ENCODE results near the gene CHID1. TPM values are rescaled to one million over a fixed set of nuclear protein-coding genes. Genes with fewer than 3 reads are reported as not detected.

CHID1 gene
- total RNA-seq, 2 experiments from 2014 or later, result 61.5 to 61.6 TPM

DNA sequence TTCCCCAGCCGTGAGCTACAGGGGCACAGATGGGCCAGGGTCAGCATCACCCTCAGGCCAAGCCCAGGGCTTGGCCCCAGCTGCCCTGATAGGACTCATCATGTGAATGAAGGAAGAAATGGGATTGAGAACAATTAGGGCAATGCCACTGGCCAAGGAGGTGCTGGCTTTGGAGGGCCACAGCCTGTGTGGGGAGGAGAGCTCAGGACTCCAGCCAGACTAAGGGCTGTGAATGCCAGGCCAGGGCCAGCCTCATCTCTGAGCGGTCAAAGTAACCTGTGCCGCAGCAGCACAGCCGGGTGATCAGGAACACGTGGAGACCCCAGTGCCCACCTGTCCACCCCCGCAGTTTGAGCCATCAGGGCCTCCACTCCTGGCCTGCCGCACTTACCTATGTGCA lies 10.1 kb downstream of the CHID1 start:
- intact Hi-C loops (cut with micrococcal nuclease), result no loop called here
- Mint-ChIP-seq H3K27me3 (no peaks in the 10 kb centered on the region), H3K4me1 (ENCODE audit: low read depth) (no peaks in the 10 kb centered on the region), H3K27ac (no peak overlapping the region), H3K4me3 (no peak overlapping the region), H3K36me3 (peaks cover 31% of the 10 kb centered on the region), H3K9me3 (no peaks in the 10 kb centered on the region)
- no peak for DNase-seq
- ChIA-PET CTCF (no interaction called here), POLR2A (no interaction called here)

DNA sequence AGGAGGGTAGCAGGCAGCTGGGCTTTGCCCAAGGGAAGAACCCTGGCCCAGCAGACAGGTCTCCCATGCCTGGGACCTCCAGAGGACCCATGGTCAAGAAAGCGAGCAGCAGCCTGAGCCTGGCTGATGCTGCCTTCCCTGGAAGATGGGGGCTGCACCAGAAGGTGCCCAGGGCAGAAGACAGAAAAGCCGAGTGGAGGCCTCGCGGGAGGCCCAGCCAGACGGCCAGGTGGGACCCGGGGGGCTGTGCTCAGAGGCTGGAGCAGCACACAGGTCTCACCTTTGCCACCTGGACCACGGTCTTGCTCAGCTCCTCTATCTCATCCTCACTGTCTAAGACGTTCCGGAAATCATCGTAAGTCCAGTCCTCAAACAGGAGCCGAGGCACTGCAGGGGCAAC lies 10.9 kb downstream of the CHID1 start:
- POLR2A ChIA-PET, result no interaction called here

DNA sequence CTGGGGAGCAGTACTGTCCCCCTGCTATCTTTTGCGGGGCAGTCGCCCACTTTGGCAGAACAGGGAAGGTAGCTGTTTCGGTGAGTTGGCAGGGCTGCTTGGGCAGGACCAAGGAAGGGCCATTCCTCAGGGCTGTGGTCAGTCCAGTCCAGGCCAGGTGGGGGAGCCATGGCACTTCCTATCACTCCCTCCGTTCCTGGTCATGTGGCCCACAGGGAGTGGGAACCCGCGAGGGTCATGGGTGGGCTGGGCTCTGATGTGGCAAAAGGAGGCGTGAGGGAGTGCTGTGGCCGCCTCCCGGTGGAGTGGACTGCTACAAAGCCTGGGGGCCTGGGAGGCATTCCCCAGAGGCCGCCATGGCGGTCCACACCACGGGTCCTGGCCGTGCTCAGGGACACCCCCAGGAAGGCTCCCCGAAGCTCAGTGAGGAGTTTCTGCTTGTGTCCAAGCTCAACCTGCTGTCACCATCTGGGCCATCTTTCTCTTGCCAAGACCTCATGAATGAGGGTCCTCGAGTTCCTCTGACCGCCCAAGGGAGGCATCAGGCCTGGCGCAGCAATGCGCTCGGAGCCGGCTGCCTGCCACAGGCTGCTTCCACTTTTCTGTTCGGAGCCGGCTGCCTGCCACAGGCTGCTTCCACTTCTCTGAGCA lies 11.9 kb downstream of the CHID1 start:
- Mint-ChIP-seq H3K27me3 (no peaks in the 10 kb centered on the region), H3K4me1 (ENCODE audit: low read depth) (no peaks in the 10 kb centered on the region), H3K36me3 (peaks cover 23% of the 10 kb centered on the region), H3K9me3 (no peaks in the 10 kb centered on the region), H3K27ac (no peak overlapping the region), H3K4me3 (no peak overlapping the region)
- ChIA-PET CTCF (no interaction called here), POLR2A (interaction anchor here (0.5 kb wide), 1 partner anchor 55 kb away, joined by 3 read pairs; no protein-coding TSS in a partner anchor)
- intact Hi-C loops (cut with micrococcal nuclease), result no loop called here
- no peak for DNase-seq

More for the DNA sequence above, 10.9 kb downstream of the CHID1 start:
- Mint-ChIP-seq H3K36me3 (peaks cover 31% of the 10 kb centered on the region), H3K27me3 (no peaks in the 10 kb centered on the region), H3K9me3 (no peaks in the 10 kb centered on the region), H3K4me3 (no peak overlapping the region), H3K27ac (no peak overlapping the region), H3K4me1 (ENCODE audit: low read depth) (no peaks in the 10 kb centered on the region)
- DNase-seq, result no peak
- intact Hi-C loops (cut with micrococcal nuclease), result no loop called here
- CTCF ChIA-PET, result no interaction called here

DNA sequence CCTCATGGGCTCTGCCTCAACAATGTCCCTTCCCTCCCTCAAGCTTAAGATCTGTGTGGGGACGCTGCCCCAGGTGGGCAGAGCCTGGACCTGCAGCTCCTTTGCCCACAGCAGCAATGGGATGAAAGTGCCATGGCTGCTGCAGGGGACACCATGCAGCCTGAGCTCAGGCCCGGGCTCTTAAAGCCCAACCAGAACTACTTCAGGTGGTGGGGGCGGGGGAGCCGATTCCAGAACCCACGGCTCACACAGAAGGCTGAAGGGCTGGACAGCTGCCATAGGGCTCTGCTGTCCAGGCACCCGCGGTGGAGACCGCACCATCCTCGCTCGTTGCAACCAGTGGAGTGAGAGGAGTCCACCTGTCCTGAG lies 12.5 kb downstream of the CHID1 start:
- H3K9me3 Mint-ChIP-seq, result no peaks in the 10 kb centered on the region
- DNase-seq, result no peak
- intact Hi-C loops (cut with micrococcal nuclease), result no loop called here
- ChIA-PET CTCF (no interaction called here), POLR2A (no interaction called here)
- no peaks in the 10 kb centered on the region for H3K4me1 Mint-ChIP-seq (ENCODE audit: low read depth)
- peaks cover 22% of the 10 kb centered on the region for H3K36me3 Mint-ChIP-seq
- H3K27me3 Mint-ChIP-seq, result no peaks in the 10 kb centered on the region
- no peak overlapping the region for H3K4me3 Mint-ChIP-seq
- no peak overlapping the region for H3K27ac Mint-ChIP-seq

DNA sequence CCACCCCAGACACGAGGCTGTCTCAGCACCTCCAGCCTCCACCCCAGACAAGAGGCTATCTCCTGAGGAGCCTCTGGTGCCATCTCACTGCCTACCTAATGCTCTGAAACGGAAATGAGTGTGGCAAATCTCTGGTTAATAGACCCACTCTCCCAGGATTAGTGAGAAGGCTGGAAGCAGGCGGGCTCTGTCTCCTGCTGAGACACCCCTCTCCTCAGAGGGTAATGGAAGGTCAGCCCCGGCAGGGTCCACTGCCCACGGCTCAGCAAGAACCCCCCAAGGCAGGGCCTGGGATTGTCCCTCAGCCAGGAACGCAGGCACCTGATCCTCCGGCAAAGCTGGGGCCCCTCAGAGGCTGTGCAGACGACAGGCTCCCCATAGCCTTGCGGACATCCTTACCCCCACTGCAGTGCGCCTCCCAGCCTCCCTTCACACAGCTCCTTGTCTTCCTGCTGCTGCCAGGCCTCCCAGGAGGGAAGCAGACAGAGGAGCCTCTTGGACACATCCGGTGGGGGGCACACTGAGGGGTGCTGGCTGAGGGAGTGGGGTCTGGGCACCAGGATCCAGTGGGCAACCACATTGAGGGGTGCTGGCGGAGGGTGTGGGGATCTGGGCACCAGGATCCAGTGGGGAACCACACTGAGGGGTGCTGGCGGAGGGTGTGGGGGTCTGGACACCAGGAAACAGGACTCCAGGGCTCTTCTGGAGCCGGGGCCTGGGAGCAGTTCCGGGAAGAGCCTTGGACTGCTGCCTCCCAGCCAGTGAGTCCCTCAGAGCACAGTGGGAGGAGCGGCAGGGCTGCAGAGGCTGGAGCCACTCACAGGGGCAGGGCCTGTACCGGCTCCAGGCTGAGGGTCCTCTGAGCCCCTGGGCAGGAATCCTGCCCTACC lies 13.1 kb downstream of the CHID1 start:
- CTCF ChIA-PET, result no interaction called here
- H3K27me3 Mint-ChIP-seq, result no peaks in the 10 kb centered on the region
- intact Hi-C loops (cut with micrococcal nuclease), result no loop called here
- H3K9me3 Mint-ChIP-seq, result no peaks in the 10 kb centered on the region
- peaks cover 15% of the 10 kb centered on the region for H3K36me3 Mint-ChIP-seq
- DNase-seq, result no peak
- no peak overlapping the region for H3K27ac Mint-ChIP-seq
- no peak overlapping the region for H3K4me3 Mint-ChIP-seq
- POLR2A ChIA-PET, result no interaction called here
- H3K4me1 Mint-ChIP-seq (ENCODE audit: low read depth), result no peaks in the 10 kb centered on the region

DNA sequence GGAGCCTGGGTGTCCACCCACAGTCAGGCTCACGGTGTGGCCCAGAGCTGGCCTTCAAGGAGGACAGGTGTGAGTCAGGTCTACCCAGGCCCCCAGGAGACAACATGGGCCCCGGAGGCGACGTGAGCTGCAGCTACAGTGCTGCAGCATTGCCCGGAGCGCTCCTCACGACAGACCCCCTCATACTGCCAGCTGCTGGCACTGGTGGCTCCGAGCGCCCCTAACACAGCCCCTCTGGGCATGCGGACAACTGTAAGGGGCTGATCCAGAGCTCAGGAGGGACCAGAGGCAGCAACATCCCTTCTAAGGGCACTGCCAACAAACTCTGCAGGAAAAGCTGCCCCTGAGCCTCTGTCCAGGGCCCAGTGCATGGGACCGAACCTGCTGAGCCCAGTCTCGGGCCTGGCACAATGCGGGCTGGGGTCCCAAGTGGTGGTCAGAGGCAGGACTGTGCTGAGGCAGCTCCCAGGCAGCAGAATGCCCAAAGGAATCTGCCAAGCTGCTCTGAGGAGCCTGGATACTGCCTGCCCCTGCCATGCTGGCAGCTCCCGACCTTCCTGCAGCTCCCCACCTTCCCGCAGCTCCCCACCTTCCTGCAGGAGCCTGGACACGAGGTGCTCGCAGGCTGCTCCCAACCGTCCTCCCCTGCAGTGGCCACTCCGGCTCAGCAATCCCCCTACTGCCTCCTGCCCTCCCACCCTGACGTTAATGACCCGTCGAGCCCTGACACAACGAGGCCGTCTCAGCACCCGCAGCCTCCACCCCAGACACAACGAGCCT lies 15.1 kb downstream of the CHID1 start:
- intact Hi-C loops (cut with micrococcal nuclease), result no loop called here
- POLR2A ChIA-PET, result no interaction called here
- peaks cover 5% of the 10 kb centered on the region for H3K36me3 Mint-ChIP-seq
- CTCF ChIA-PET, result interaction anchor here (1.1 kb wide), 1 partner anchor 156 kb away, joined by 3 read pairs; no protein-coding TSS in a partner anchor
- H3K9me3 Mint-ChIP-seq, result no peaks in the 10 kb centered on the region
- H3K4me3 Mint-ChIP-seq, result no peak overlapping the region
- H3K27ac Mint-ChIP-seq, result no peak overlapping the region
- H3K4me1 Mint-ChIP-seq (ENCODE audit: low read depth), result no peaks in the 10 kb centered on the region
- DNase-seq, result no peak
- no peaks in the 10 kb centered on the region for H3K27me3 Mint-ChIP-seq

DNA sequence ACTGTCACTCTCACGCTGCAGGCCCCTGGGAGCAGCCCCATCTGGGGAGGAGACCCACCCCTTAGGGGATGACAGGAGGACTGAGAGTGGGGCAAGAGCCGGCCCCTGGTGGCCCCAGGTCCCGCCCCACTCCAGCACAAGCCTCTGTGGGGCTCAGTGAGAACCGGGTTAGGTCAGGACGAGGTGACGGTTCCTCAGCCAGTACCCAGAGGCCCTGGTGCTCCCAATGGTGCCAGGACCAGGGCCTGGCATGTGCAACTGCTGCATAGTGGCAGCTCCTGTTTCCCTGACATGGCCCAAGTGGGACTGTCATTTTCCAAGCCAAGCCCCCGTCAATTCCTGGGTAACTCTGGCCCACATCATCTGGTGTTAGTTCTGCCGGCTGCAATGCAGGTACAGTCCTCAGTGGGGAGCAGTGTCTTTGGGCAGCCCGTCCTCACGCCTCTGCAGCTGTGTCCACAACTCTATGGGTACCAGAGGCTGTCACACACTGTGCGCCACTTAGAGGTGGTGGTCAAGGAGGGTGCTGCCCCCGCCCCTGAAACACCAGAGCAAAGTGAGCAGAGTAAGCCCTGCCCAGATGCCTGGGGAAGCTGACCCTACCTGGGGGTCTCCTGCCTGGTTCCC lies 15.9 kb downstream of the CHID1 start:
- Mint-ChIP-seq H3K27ac (no peak overlapping the region), H3K4me1 (ENCODE audit: low read depth) (no peaks in the 10 kb centered on the region), H3K4me3 (no peak overlapping the region), H3K36me3 (peaks cover 3% of the 10 kb centered on the region), H3K27me3 (no peaks in the 10 kb centered on the region), H3K9me3 (no peaks in the 10 kb centered on the region)
- CTCF ChIA-PET, result interaction anchor here (1.1 kb wide), 1 partner anchor 157 kb away, joined by 3 read pairs; no protein-coding TSS in a partner anchor
- intact Hi-C loops (cut with micrococcal nuclease), result no loop called here
- no peak for DNase-seq
- POLR2A ChIA-PET, result no interaction called here

DNA sequence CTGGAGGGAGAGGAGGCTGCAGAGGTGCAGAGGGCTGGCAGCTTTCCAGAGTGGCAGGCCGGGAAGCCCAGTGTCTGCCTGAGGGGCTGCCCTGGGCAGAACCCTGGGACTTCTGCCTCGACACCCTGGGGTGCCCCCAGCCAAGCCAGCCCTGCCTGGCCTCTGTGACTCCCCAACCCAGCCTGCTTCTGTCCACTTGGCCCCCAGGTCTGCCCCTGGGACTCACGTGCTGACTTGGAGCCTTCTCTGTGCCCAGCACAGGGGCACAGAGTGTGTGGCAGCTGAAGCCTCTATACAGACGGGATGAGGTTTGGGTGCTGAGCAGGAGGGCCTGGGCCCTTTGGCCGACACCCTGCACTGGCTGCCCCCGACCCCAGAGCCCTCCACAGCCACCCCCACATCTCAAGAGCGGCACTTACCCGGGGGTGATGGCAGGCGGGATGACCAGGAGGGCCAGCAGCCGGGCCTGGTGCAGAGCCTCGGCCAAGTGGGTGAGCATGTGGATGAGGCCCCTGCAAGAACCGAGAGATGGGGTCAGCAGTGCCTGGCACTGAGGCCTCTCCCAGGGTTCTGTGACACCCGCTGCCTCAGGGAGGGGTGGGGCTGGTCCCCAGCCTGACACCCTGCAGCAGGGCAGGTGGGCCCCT lies 17.5 kb downstream of the CHID1 start:
- ChIA-PET POLR2A (no interaction called here), CTCF (no interaction called here)
- Mint-ChIP-seq H3K36me3 (no peaks in the 10 kb centered on the region), H3K4me1 (ENCODE audit: low read depth) (no peaks in the 10 kb centered on the region), H3K9me3 (no peaks in the 10 kb centered on the region), H3K4me3 (no peak overlapping the region), H3K27ac (no peak overlapping the region), H3K27me3 (no peaks in the 10 kb centered on the region)
- no peak for DNase-seq
- intact Hi-C loops (cut with micrococcal nuclease), result no loop called here

DNA sequence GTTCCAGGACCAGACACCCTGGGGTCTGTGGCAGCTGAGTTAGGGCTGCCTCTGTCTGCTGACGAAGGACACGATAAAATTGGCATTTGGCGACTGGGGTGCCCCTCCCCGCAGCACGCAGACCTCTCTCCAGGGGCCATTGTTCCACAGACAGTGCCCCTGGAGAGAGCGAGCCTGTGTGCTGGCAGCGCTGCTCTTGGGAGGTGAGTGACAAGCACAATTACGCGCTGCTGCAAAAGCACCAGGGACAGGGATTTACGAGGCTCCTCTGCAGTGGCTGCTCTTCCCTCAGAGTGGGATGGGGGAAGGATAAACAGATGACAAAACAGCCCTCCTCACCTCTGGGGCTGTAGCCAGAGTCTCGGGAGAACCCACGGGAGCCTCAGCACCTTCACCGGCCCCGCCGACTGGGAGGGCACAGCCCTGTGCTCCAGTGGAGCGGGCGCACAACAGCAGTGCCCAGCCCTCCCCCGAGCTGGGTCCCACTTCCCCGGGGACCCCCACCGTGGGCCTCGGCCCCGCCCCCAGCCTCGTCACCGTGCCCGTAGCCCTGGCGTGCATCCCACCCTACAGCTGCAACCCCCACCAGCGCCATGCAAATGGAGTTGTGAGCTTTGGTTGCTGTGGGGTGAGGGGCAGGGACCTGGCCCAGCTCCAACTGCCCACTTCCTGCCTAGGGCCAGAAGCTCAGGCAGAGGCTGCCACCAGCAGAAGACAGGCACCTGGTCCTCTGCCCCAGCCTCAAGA lies 19.6 kb downstream of the CHID1 start:
- Mint-ChIP-seq H3K9me3 (no peaks in the 10 kb centered on the region), H3K27me3 (no peaks in the 10 kb centered on the region), H3K36me3 (peaks cover 3% of the 10 kb centered on the region), H3K27ac (no peak overlapping the region), H3K4me3 (no peak overlapping the region), H3K4me1 (ENCODE audit: low read depth) (no peaks in the 10 kb centered on the region)
- intact Hi-C loops (cut with micrococcal nuclease), result no loop called here
- DNase-seq, result no peak
- POLR2A ChIA-PET, result no interaction called here
- CTCF ChIA-PET, result no interaction called here

DNA sequence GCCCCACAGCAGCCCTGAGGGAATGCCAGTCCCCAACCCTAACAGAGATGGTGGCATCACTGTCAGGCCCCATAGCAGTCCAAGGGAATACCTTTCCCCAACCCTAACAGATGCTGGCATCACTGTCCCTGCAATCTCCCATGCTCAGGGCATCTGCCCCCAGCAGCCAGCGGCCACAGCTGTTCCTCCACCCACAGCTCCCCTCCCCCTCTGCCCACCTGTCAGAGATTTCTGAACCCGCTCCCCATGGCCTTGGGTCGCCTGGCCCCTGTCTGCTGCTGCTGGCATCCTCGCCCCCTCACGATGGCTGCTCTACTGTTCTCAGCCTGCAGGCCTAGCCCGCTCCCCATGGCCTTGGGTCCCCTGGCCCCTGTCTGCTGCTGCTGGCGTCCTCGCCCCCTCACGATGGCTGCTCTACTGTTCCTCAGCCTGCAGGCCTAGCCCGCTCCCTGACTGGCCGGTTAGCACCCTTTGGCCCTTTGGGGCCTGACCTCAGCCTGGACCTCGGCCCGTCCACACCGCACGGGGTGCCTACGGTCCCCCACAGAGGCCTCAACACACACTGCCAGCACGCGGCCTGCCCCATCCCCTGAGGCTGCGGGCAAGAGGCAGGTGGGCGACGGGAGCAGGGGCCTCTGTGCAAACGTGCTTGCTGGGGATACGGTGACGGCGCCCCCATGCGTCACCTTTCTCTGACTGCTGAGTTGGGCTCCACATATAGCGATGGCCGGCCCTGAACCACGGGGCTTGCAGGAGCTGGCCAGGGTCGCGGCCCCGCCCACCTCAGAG lies 20.7 kb downstream of the CHID1 start:
- no peak for DNase-seq
- CTCF ChIA-PET, result no interaction called here
- Mint-ChIP-seq H3K36me3 (peaks cover 3% of the 10 kb centered on the region), H3K27ac (no peak overlapping the region), H3K4me3 (no peak overlapping the region), H3K27me3 (no peaks in the 10 kb centered on the region), H3K9me3 (no peaks in the 10 kb centered on the region), H3K4me1 (ENCODE audit: low read depth) (no peaks in the 10 kb centered on the region)
- intact Hi-C loops (cut with micrococcal nuclease), result no loop called here
- POLR2A ChIA-PET, result no interaction called here

DNA sequence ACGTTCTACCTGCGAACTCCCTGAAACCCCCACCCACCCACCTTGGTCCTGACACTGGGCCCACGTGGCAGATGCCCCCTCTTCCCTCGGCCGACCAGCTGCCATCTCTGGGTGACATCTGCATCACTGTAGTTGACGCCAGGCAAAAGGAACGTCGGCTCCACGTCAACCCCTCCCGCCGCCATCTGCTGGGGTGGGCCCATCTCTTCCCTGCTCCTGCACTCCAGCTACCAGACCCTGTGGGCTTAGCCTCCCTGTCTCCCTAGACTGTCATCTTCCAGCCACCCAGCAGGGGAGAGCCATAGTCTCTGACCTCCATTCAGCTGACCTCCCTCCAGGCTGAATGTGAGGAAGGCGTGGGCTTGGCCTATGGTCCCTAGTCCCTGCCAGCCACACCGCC lies 21.4 kb downstream of the CHID1 start:
- CTCF ChIA-PET, result no interaction called here
- intact Hi-C loops (cut with micrococcal nuclease), result no loop called here
- DNase-seq, result no peak
- Mint-ChIP-seq H3K4me1 (ENCODE audit: low read depth) (no peaks in the 10 kb centered on the region), H3K36me3 (peaks cover 3% of the 10 kb centered on the region), H3K27ac (no peak overlapping the region), H3K27me3 (no peaks in the 10 kb centered on the region), H3K9me3 (no peaks in the 10 kb centered on the region), H3K4me3 (no peak overlapping the region)
- POLR2A ChIA-PET, result no interaction called here

Measured in activated CD4-positive, alpha-beta memory T cell treated with anti-CD3 and anti-CD28 coated beads for 36 hours (primary cell).